Adipocyte (in vitro differentiated cells): ENCODE data around the gene IP6K2.
"Not testable (repeated sequence)": the region's sequence is repeated elsewhere in the genome, so short reads cannot be mapped to it uniquely, and the experiment has no call there.

Source experiments
- DNase-seq: peaks from one replicate; pipeline ENCODE4 v3.0.0-alpha.2; 2015; ENCODE audit warnings: low read depth
- H3K27me3 ChIP-seq: replicated peaks from 2 replicates; pipeline ENCODE4 v1.7.0; 2013; ENCODE audit warnings: mild to moderate bottlenecking, low read length, moderate library complexity; ENCODE audit not compliant: control insufficient read depth, insufficient read depth
- H3K36me3 ChIP-seq: 2 replicates; pipeline ENCODE4 v1.7.0; 2013; ENCODE audit warnings: low read length, mild to moderate bottlenecking, moderate library complexity; ENCODE audit not compliant: control insufficient read depth, insufficient read depth, severe bottlenecking
- H3K4me1 ChIP-seq: 2 replicates; pipeline ENCODE4 v1.7.0; 2013; ENCODE audit warnings: mild to moderate bottlenecking, low read length, moderate library complexity; ENCODE audit not compliant: control insufficient read depth, insufficient read depth
- H3K4me3 ChIP-seq: 2 replicates; pipeline ENCODE4 v1.7.0; 2013; ENCODE audit warnings: mild to moderate bottlenecking, low read length, moderate library complexity
- H3K9ac ChIP-seq: 2 replicates; pipeline ENCODE4 v1.7.0; 2013; ENCODE audit warnings: mild to moderate bottlenecking, low read length, moderate library complexity
- H3K9me3 ChIP-seq: 2 replicates; pipeline ENCODE4 v1.7.0; 2013; ENCODE audit warnings: mild to moderate bottlenecking, low read length, moderate library complexity; ENCODE audit not compliant: control insufficient read depth

Gene IP6K2

GRCh38 chr3:48725185-48725855 lies 8.3 kb upstream of the IP6K2 start:
- H3K27me3 ChIP-seq, H3K4me3 ChIP-seq, DNase-seq, H3K4me1 ChIP-seq, H3K9me3 ChIP-seq, H3K36me3 ChIP-seq, H3K9ac ChIP-seq: not testable (repeated sequence)

GRCh38 chr3:48723725-48724124 lies 6.7 kb upstream of the IP6K2 start:
- Histone ChIP-seq H3K36me3 (no peaks in the 10 kb centered on the region), H3K4me1 (peaks cover 10% of the 10 kb centered on the region), H3K4me3 (no peak overlapping the region), H3K9ac (no peak overlapping the region), H3K27me3 (no peaks in the 10 kb centered on the region), H3K9me3 (no peaks in the 10 kb centered on the region)
- DNase-seq: no peak

- H3K9me3 ChIP-seq, H3K27me3 ChIP-seq, H3K4me1 ChIP-seq, DNase-seq, H3K9ac ChIP-seq, H3K4me3 ChIP-seq, H3K36me3 ChIP-seq: not testable (repeated sequence)
Measured at GRCh38 chr3:48723293-48723692, 6.3 kb upstream of the IP6K2 start.

- Histone ChIP-seq H3K4me1 (peaks cover 15% of the 10 kb centered on the region), H3K9me3 (no peaks in the 10 kb centered on the region), H3K27me3 (no peaks in the 10 kb centered on the region), H3K4me3 (peak overlapping the region; percentile 100), H3K9ac (peak overlapping the region; percentile 99), H3K36me3 (peaks cover 22% of the 10 kb centered on the region)
- DNase-seq: peak; percentile 50
Measured at GRCh38 chr3:48716508-48716981, 476 bp downstream of the IP6K2 start.

- H3K27me3 ChIP-seq: no peaks in the 10 kb centered on the region
- peak overlapping the region; percentile 100 for H3K4me3 ChIP-seq
- H3K36me3 ChIP-seq: peaks cover 34% of the 10 kb centered on the region
- peaks cover 21% of the 10 kb centered on the region for H3K4me1 ChIP-seq
- H3K9ac ChIP-seq: peak overlapping the region; percentile 99
- no peaks in the 10 kb centered on the region for H3K9me3 ChIP-seq
- peak; percentile 70 for DNase-seq
Measured at GRCh38 chr3:48715174-48715800, 1.7 kb downstream of the IP6K2 start.

DNA sequence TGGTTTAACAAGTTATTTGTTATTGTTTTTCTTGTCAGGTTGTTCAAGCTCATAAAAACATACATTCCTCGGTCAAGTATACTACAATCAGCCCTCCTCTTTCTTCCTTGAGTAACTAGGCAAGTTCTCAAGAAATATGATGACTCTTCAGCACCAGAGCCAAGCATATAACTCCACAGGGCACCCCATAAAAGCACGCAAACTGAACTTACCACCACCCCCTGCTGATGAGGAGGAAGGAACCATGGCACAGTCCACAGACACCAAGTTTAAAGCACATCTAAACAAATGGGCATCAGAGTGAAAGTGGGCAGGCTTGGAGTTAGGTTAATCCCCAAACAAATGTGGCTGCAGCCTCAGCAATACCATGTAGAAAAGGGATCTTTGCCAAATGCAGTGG lies 5.3 kb downstream of the IP6K2 start:
- peaks cover 49% of the 10 kb centered on the region for H3K36me3 ChIP-seq
- no peak overlapping the region for H3K4me3 ChIP-seq
- no peak overlapping the region for H3K9ac ChIP-seq
- no peaks in the 10 kb centered on the region for H3K27me3 ChIP-seq
- peaks cover 50% of the 10 kb centered on the region for H3K4me1 ChIP-seq
- no peak for DNase-seq
- H3K9me3 ChIP-seq: no peaks in the 10 kb centered on the region

- no peak overlapping the region for H3K9ac ChIP-seq
- H3K36me3 ChIP-seq: peaks cover 39% of the 10 kb centered on the region
- peaks cover 42% of the 10 kb centered on the region for H3K4me1 ChIP-seq
- no peak for DNase-seq
- H3K4me3 ChIP-seq: no peak overlapping the region
- H3K27me3 ChIP-seq: no peaks in the 10 kb centered on the region
- no peaks in the 10 kb centered on the region for H3K9me3 ChIP-seq
Measured at GRCh38 chr3:48709051-48709461, 8.0 kb downstream of the IP6K2 start.

DNA sequence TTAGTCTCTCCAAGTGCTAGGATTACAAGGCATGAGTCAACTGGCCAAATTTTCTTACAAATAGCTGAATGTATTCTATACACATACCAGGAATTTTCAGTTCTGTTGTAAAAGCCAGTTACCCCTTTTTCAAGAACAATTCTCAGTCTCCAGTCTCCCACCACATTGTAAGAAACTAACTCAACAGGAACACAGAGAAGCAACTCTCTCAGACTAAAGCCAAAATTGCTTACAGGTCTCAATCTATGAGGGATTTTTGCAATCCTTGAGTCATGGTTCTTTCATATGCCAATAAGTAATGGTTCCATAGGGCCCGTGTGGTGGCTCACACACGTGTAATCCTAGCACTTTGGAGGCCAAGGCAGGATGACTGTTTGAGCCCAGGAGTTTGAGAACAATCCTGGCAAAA lies 8.5 kb downstream of the IP6K2 start:
- H3K9ac ChIP-seq: no peak overlapping the region
- no peaks in the 10 kb centered on the region for H3K27me3 ChIP-seq
- H3K36me3 ChIP-seq: peaks cover 36% of the 10 kb centered on the region
- DNase-seq: peak; percentile 57
- peaks cover 48% of the 10 kb centered on the region for H3K4me1 ChIP-seq
- no peaks in the 10 kb centered on the region for H3K9me3 ChIP-seq
- no peak overlapping the region for H3K4me3 ChIP-seq

DNA sequence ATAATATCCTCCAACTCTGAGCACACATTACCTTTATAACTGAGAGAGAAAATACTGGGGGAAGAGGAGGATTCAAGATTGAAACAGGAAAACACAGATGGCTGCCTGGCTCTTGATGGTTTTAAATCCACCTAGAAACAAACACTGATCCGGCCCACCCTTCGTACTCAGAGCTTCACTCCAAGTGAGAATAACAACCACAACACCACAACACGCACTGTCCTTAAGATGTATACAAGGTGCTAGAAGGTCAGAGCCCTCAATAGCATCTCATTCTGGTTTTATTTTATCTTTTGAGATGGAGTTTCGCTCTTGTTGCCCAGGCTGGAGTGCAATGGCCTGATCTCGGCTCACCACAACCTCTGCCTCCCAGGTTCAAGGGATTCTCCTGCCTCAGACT lies 9.9 kb downstream of the IP6K2 start:
- no peak for DNase-seq
- Histone ChIP-seq H3K27me3 (no peaks in the 10 kb centered on the region), H3K36me3 (peaks cover 34% of the 10 kb centered on the region), H3K9me3 (no peaks in the 10 kb centered on the region), H3K4me3 (no peak overlapping the region), H3K9ac (no peak overlapping the region), H3K4me1 (peaks cover 57% of the 10 kb centered on the region)

- Histone ChIP-seq H3K9me3 (no peaks in the 10 kb centered on the region), H3K9ac (no peak overlapping the region), H3K36me3 (peaks cover 38% of the 10 kb centered on the region), H3K4me1 (peaks cover 35% of the 10 kb centered on the region), H3K4me3 (no peak overlapping the region), H3K27me3 (no peaks in the 10 kb centered on the region)
- DNase-seq: no peak
Measured at GRCh38 chr3:48702320-48702920, 14.6 kb downstream of the IP6K2 start.

DNA sequence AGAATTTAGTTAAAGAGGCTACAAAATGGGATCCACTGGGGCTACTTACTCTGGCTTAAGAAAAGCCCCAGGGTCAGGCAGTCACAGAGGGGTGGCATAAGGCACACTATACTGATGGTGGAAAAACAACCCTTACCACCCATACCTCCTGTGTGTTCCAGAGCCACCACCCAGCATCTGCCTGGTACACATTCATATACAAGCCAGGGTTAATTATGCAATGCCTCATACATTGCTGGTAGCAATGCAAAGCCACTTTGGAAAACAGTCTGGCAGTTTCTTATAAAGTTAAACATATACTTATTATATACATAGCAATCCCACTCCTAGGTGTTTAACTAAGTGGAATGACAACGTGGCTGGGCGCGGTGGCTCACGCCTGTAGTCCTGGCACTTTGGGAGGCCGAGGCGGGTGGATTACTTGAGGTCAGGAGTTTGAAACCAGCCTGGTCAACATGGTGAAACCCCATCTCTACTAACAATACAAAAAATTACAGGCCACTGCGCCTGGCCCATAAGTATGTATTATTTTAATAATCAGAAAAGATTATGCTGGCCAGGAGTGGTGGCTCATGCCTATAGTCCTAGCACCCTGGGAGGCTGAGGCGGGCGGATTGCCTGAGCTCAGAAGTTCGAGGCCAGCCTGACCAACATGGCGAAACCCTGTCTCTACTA lies 16.2 kb downstream of the IP6K2 start:
- no peak for DNase-seq
- Histone ChIP-seq H3K36me3 (peaks cover 34% of the 10 kb centered on the region), H3K4me1 (peaks cover 40% of the 10 kb centered on the region), H3K9me3 (no peaks in the 10 kb centered on the region), H3K9ac (no peak overlapping the region), H3K4me3 (no peak overlapping the region), H3K27me3 (no peaks in the 10 kb centered on the region)
